OCI-LY3 (cell line): Measurements from ENCODE around the gene BIRC7.

Experiments
- H2AFZ ChIP-seq: fragments of 200-600, 300-600 bp; shearing (Covaris generic); 2 replicates; pipeline ENCODE4 v1.6.0; 2014; ENCODE audit warnings: antibody characterized with exemption, low read depth, low read length
- H3K27ac ChIP-seq: fragments of 200-600, 300-600 bp; sonication (generic); 2 replicates; pipeline ENCODE4 v1.5.1; 2014; ENCODE audit warnings: mild to moderate bottlenecking, low read length, moderate library complexity, mixed read lengths
- H3K27me3 ChIP-seq: fragments of 200-600, 300-600 bp; sonication (generic); 2 replicates; pipeline ENCODE4 v1.6.1; 2014; ENCODE audit warnings: low read depth, low read length, mixed read lengths
- H3K36me3 ChIP-seq: fragments of 200-600, 300-600 bp; sonication (generic); replicated peaks from 2 replicates; pipeline ENCODE3; 2014; ENCODE audit warnings: low read depth, low read length, mixed read lengths
- H3K4me1 ChIP-seq: fragments of 300-600, 200-600 bp; sonication (generic); 2 replicates; pipeline ENCODE4 v1.6.1; 2014; ENCODE audit warnings: low read length, mixed read lengths
- H3K4me2 ChIP-seq: fragments of 200-600, 300-600 bp; sonication (generic); 2 replicates; pipeline ENCODE4 v1.6.1; 2014; ENCODE audit warnings: low read length, mixed read lengths
- H3K4me3 ChIP-seq: fragments of 300-600, 200-600 bp; sonication (generic); 2 replicates; pipeline ENCODE4 v1.5.1; 2014; ENCODE audit warnings: antibody characterized with exemption, mild to moderate bottlenecking, low read length, moderate library complexity
- H3K79me2 ChIP-seq: fragments of 300-600, 200-600 bp; shearing (Covaris generic); 2 replicates; pipeline ENCODE4 v1.6.1; 2014; ENCODE audit warnings: mild to moderate bottlenecking, low read length, mixed read lengths
- H3K9ac ChIP-seq: fragments of 300-600, 200-600 bp; shearing (Covaris generic); 2 replicates; pipeline ENCODE4 v1.6.0; 2014; ENCODE audit warnings: mild to moderate bottlenecking, low read length, moderate library complexity
- H3K9me3 ChIP-seq: fragments of 200-600, 300-600 bp; shearing (Covaris generic); 2 replicates; pipeline ENCODE4 v1.6.1; 2014; ENCODE audit warnings: low read length, mixed read lengths; ENCODE audit not compliant: insufficient read depth
- H4K20me1 ChIP-seq: fragments of 200-600, 300-600 bp; sonication (generic); 2 replicates; pipeline ENCODE4 v1.6.1; 2016; ENCODE audit warnings: low read length, mixed read lengths; ENCODE audit not compliant: insufficient read depth
- EZH2phosphoT487 ChIP-seq: fragments of 200-600 bp; shearing (Covaris generic); IDR thresholded peaks from 2 replicates; pipeline ENCODE4 v1.6.1; 2018; ENCODE audit warnings: antibody characterized with exemption, mixed run types, low read depth
- TF ChIP-seq, protein P1 (sequence below): fragments of 200-600, 300-600 bp; sonication (generic); IDR thresholded peaks from 2 replicates; pipeline ENCODE4 v1.5.1; 2014; ENCODE audit warnings: antibody characterized with exemption, low read length, low read depth

Gene BIRC7

DNA sequence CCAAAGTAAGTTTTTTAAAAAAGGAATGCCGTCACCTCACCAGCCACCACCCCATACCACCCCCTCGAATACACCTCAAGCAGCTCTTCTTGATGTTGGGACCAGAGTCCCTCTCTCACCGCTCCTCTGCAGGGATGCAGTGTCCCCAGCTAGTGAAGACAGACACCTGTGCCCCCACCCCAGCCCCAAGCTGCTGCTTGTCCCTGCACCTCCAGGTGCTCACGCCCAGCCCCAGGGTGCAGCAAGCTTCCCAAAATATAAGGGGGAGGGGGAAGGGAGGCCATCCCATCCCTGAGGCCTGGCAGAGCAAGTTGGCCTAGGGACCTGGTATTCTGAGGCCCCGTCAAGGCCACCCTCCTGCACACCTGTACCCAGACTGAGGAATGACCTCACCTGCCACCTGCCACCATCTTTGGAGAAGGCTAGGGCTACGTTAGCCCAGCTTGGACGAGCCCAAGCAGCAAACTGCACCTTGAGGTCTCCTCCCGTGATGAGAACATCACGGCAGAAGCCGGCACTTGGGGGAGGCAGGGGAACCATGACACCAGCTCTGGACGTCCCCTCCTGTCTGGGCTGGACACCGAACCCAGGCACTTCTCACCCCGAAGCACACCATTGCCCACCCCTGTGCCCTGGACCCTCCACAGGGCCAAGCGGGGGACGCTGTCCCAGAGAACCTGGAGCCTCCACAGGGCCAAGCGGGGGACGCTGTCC lies 45.7 kb upstream of the BIRC7 start:
- Histone ChIP-seq H2AFZ (no peak overlapping the region), H3K4me3 (no peak overlapping the region), H3K27me3 (no peaks in the 10 kb centered on the region), H3K4me2 (no peak overlapping the region), H3K79me2 (peaks cover 5% of the 10 kb centered on the region), H3K9me3 (no peaks in the 10 kb centered on the region), H3K36me3 (peaks cover 3% of the 10 kb centered on the region), H3K9ac (no peak overlapping the region), H3K4me1 (no peaks in the 10 kb centered on the region), H3K27ac (no peak overlapping the region), H4K20me1 (peaks cover 9% of the 10 kb centered on the region)
- no peak for TF ChIP-seq EZH2phosphoT487
- TF ChIP-seq, protein P1, sequence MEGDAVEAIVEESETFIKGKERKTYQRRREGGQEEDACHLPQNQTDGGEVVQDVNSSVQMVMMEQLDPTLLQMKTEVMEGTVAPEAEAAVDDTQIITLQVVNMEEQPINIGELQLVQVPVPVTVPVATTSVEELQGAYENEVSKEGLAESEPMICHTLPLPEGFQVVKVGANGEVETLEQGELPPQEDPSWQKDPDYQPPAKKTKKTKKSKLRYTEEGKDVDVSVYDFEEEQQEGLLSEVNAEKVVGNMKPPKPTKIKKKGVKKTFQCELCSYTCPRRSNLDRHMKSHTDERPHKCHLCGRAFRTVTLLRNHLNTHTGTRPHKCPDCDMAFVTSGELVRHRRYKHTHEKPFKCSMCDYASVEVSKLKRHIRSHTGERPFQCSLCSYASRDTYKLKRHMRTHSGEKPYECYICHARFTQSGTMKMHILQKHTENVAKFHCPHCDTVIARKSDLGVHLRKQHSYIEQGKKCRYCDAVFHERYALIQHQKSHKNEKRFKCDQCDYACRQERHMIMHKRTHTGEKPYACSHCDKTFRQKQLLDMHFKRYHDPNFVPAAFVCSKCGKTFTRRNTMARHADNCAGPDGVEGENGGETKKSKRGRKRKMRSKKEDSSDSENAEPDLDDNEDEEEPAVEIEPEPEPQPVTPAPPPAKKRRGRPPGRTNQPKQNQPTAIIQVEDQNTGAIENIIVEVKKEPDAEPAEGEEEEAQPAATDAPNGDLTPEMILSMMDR = no peak

DNA sequence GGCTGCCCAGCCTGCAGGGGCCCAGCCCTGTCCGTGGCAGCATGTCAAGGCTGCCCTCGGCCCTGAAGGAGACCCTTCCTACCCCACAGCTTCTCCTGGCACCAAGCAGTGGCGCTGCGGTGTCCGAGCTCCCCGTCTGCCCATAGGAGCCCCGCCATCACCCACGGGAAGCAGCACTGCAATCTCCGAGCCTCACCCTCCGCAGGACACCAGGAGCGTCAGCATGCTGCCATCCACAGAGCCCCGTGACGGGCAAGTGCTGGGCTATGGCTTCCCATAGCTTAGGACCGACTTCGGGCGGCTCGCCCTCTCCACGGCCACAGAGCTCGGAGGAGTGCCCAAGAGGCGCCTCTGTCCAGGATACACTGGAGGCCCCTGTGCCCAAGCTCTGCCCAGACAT lies 44.9 kb upstream of the BIRC7 start:
- no peak overlapping the region for H3K4me2 ChIP-seq
- no peak overlapping the region for H3K4me3 ChIP-seq
- TF ChIP-seq, protein P1 = no peak
- TF ChIP-seq EZH2phosphoT487 = no peak
- no peaks in the 10 kb centered on the region for H3K4me1 ChIP-seq
- H3K27ac ChIP-seq = no peak overlapping the region
- H4K20me1 ChIP-seq = peaks cover 11% of the 10 kb centered on the region
- H3K79me2 ChIP-seq = peaks cover 11% of the 10 kb centered on the region
- peaks cover 11% of the 10 kb centered on the region for H3K36me3 ChIP-seq
- no peaks in the 10 kb centered on the region for H3K27me3 ChIP-seq
- H3K9me3 ChIP-seq = no peaks in the 10 kb centered on the region
- H2AFZ ChIP-seq = no peak overlapping the region
- no peak overlapping the region for H3K9ac ChIP-seq

DNA sequence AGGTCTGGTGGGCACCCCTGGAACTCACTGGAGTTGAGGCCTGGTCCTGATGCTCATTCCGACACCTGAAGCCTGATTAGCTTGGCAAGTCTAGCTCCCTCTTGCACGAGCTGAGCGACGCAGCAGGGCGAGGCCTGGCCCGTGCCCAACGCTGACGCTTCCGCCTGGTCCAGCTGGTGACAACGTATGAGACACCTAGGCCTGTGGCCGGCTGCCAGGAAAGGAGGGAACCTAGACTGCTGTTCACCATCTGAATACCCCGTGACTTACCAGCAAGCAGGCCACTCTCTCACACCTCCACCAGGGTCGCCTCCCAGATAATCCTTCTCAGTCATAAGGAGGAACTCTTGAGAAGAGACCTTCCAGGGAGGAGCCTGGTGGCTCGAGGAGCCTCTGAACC lies 44.3 kb upstream of the BIRC7 start:
- Histone ChIP-seq H3K79me2 (peaks cover 17% of the 10 kb centered on the region), H2AFZ (no peak overlapping the region), H3K4me1 (no peaks in the 10 kb centered on the region), H3K27me3 (no peaks in the 10 kb centered on the region), H3K9ac (no peak overlapping the region), H3K4me2 (no peak overlapping the region), H3K9me3 (no peaks in the 10 kb centered on the region), H3K36me3 (peaks cover 14% of the 10 kb centered on the region), H4K20me1 (peaks cover 14% of the 10 kb centered on the region), H3K27ac (no peak overlapping the region), H3K4me3 (no peak overlapping the region)
- TF ChIP-seq EZH2phosphoT487 = no peak
- TF ChIP-seq, protein P1 = no peak

DNA sequence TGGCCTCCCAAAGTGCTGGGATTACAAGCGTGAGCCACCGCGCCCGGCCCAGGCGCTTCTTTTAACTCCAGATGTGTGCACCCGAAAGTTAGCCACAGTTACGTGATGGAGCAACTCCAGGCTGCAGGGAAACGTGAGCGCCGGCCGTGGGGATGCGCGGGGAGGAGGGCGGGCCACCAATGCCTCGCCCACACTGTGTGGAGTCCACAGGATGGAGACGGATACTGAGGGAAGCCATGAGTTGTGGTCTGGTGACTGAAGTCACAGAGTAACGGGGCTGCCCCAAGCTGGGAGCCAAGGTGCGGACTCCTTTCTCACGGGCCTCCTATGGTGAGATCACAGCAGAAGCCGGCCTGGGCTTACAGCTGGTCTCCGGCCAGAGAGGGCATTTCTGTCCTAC lies 43.0 kb upstream of the BIRC7 start:
- H3K4me1 ChIP-seq = no peaks in the 10 kb centered on the region
- H3K4me3 ChIP-seq = no peak overlapping the region
- H3K27me3 ChIP-seq = no peaks in the 10 kb centered on the region
- TF ChIP-seq, protein P1 = no peak
- TF ChIP-seq EZH2phosphoT487 = no peak
- peaks cover 27% of the 10 kb centered on the region for H4K20me1 ChIP-seq
- peaks cover 30% of the 10 kb centered on the region for H3K79me2 ChIP-seq
- no peak overlapping the region for H2AFZ ChIP-seq
- no peak overlapping the region for H3K9ac ChIP-seq
- H3K36me3 ChIP-seq = peaks cover 18% of the 10 kb centered on the region
- no peak overlapping the region for H3K4me2 ChIP-seq
- H3K27ac ChIP-seq = no peak overlapping the region
- no peaks in the 10 kb centered on the region for H3K9me3 ChIP-seq
